Glutamatergic neuron (in vitro differentiated cells): ENCODE results near the gene PLXNA2. TPM values are rescaled to one million over a fixed set of nuclear protein-coding genes. Genes with fewer than 3 reads are reported as not detected.

Source experiments
- DNase-seq: peaks from one replicate; pipeline ENCODE4 v3.0.0; 2022
- H3K27ac Mint-ChIP-seq: one replicate; pipeline ENCODE4 v1.8.0; 2020; ENCODE audit warnings: mild to moderate bottlenecking, mixed read lengths, inconsistent platforms; ENCODE audit not compliant: unreplicated experiment
- H3K27me3 Mint-ChIP-seq: one replicate; pipeline ENCODE4 v1.8.0; 2020; ENCODE audit warnings: mild to moderate bottlenecking, moderate library complexity, mixed read lengths, inconsistent platforms; ENCODE audit not compliant: unreplicated experiment
- H3K36me3 Mint-ChIP-seq: one replicate; pipeline ENCODE4 v1.8.0; 2020; ENCODE audit warnings: mild to moderate bottlenecking, mixed read lengths, inconsistent platforms; ENCODE audit not compliant: unreplicated experiment
- H3K4me1 Mint-ChIP-seq: one replicate; pipeline ENCODE4 v1.8.0; 2020; ENCODE audit warnings: mild to moderate bottlenecking, low read depth, mixed read lengths, inconsistent platforms; ENCODE audit not compliant: unreplicated experiment
- H3K4me3 Mint-ChIP-seq: one replicate; pipeline ENCODE4 v1.8.0; 2020; ENCODE audit warnings: mild to moderate bottlenecking, mixed read lengths, inconsistent platforms; ENCODE audit not compliant: unreplicated experiment
- H3K9me3 Mint-ChIP-seq: one replicate; pipeline ENCODE4 v1.8.0; 2020; ENCODE audit warnings: mild to moderate bottlenecking, moderate library complexity, mixed read lengths, inconsistent platforms; ENCODE audit not compliant: unreplicated experiment
- CTCF ChIP-seq: fragments of 200-600 bp; sonication (generic); IDR thresholded peaks from one replicate; pipeline ENCODE4 v1.5.0; 2021; ENCODE audit not compliant: partially characterized antibody, unreplicated experiment
- total RNA-seq: library from RNA; stranded (reverse); fragmentation: NEBNext Ultra II Directional; extraction: Animal tissue kit (Norgen Biotek cat#: 25700); gene quantifications from one replicate; pipeline ENCODE4 v1.2.1, GENCODE V29; 2021; ENCODE audit not compliant: unreplicated experiment

PLXNA2 gene
- total RNA-seq, 1 donor from 2014 or later = 66.0 TPM

- DNase-seq = no peak
- peaks cover 6% of the 10 kb centered on the region for H3K27me3 Mint-ChIP-seq
- H3K27ac Mint-ChIP-seq = peak overlapping the region; percentile 59
Observed at GRCh38 chr1:208230668-208231529, 13.3 kb downstream of the PLXNA2 start.

GRCh38 chr1:208228550-208228949 is 15.6 kb downstream of the PLXNA2 start:
- Mint-ChIP-seq H3K4me1 (peaks cover 62% of the 10 kb centered on the region), H3K27ac (peak overlapping the region; percentile 12), H3K4me3 (no peak overlapping the region), H3K27me3 (peaks cover 6% of the 10 kb centered on the region), H3K36me3 (peaks cover 7% of the 10 kb centered on the region), H3K9me3 (peaks cover 4% of the 10 kb centered on the region)
- no peak for TF ChIP-seq CTCF
- DNase-seq = no peak

More at GRCh38 chr1:208230668-208231529, 13.3 kb downstream of the PLXNA2 start:
- Mint-ChIP-seq H3K4me3 (peak overlapping the region; percentile 33), H3K36me3 (peaks cover 7% of the 10 kb centered on the region), H3K9me3 (peaks cover 9% of the 10 kb centered on the region), H3K4me1 (peaks cover 67% of the 10 kb centered on the region)
- no peak for TF ChIP-seq CTCF

- H3K4me3 Mint-ChIP-seq = no peak overlapping the region
- no peak for TF ChIP-seq CTCF
- H3K9me3 Mint-ChIP-seq = peaks cover 1% of the 10 kb centered on the region
- H3K4me1 Mint-ChIP-seq = peaks cover 60% of the 10 kb centered on the region
- H3K27ac Mint-ChIP-seq = no peak overlapping the region
- no peak for DNase-seq
- peaks cover 6% of the 10 kb centered on the region for H3K27me3 Mint-ChIP-seq
- peaks cover 7% of the 10 kb centered on the region for H3K36me3 Mint-ChIP-seq
Observed at GRCh38 chr1:208228026-208228425, 16.2 kb downstream of the PLXNA2 start.

- Mint-ChIP-seq H3K36me3 (peaks cover 7% of the 10 kb centered on the region), H3K4me3 (no peak overlapping the region), H3K9me3 (no peaks in the 10 kb centered on the region), H3K27ac (no peak overlapping the region), H3K27me3 (peaks cover 6% of the 10 kb centered on the region), H3K4me1 (peaks cover 57% of the 10 kb centered on the region)
- TF ChIP-seq CTCF = no peak
- DNase-seq = no peak
Observed at GRCh38 chr1:208227366-208227765, 16.8 kb downstream of the PLXNA2 start.
